Activated naive CD4-positive, alpha-beta T cell treated with anti-CD3 and anti-CD28 coated beads for 36 hours (primary cell): ENCODE data around the gene IFNA17. TPM values are rescaled to one million over a fixed set of nuclear protein-coding genes. Genes with fewer than 3 reads are reported as not detected.

Experiments
- CTCF ChIA-PET: fragments of 350-600 bp; sonication (Branson Sonifier 250); formaldehyde crosslinking; loops from one replicate; lab custom pipeline; 2021; ENCODE audit warnings: antibody characterized with exemption; lab: Charles Lee
- DNase-seq: peaks from one replicate; pipeline ENCODE4 v3.0.0-alpha.2; 2020
- H3K27ac Mint-ChIP-seq: one replicate; pipeline ENCODE4 v1.8.0; 2021; ENCODE audit warnings: mild to moderate bottlenecking, mixed read lengths
- H3K27me3 Mint-ChIP-seq: one replicate; pipeline ENCODE4 v1.8.0; 2021; ENCODE audit warnings: low read depth, mixed read lengths
- H3K36me3 Mint-ChIP-seq: one replicate; pipeline ENCODE4 v1.8.0; 2021; ENCODE audit warnings: low read depth, mixed read lengths
- H3K4me1 Mint-ChIP-seq: one replicate; pipeline ENCODE4 v1.8.0; 2021; ENCODE audit warnings: low read depth, mixed read lengths
- H3K4me3 Mint-ChIP-seq: one replicate; pipeline ENCODE4 v1.8.0; 2021; ENCODE audit warnings: mild to moderate bottlenecking, moderate library complexity, mixed read lengths
- H3K9me3 Mint-ChIP-seq: one replicate; pipeline ENCODE4 v1.8.0; 2021; ENCODE audit warnings: mixed read lengths
- intact Hi-C: fragments of 100-400 bp; cut with micrococcal nuclease; formaldehyde crosslinking; loops from one replicate; pipeline ENCODE4 v1.15.1; 2023
- total RNA-seq, 2 experiments: library from RNA; stranded (reverse); gene quantifications; one replicate each; pipeline ENCODE4 v1.2.3, GENCODE V29; 2021

The IFNA17 gene
- total RNA-seq: not detected

DNA sequence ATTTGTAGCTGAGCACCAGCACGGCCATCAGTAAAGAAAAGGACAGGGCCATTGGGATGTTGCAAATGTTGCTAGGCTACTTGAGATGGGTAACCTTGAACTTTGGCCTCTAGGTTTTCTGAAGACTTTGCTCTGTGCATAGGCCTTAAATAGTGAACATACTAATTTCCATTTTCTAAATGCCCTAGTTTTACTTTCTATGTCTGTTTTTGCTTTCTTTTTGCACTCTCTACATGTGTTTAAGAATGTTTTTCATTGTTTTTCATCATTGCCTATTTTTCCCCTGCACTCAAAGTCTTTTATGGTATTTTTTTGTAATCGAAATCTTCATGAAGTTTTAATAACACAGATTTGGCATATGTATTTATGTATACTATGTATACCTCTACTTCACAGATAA lies at the start of gene IFNA17:
IFNA17 (minus strand) TSS at position 101 of the 400 bp plus-strand sequence; CDS start at position 52, 49 bp downstream.
- intact Hi-C loops: no loop called here
- Mint-ChIP-seq H3K27ac (no peak within 1 kb of the TSS), H3K9me3 (no peaks in the 10 kb centered on the region), H3K4me1 (no peaks in the 10 kb centered on the region), H3K27me3 (peaks cover 2% of the 10 kb centered on the region), H3K36me3 (no peaks in the 10 kb centered on the region), H3K4me3 (no peak within 1 kb of the TSS)
- DNase-seq: no peak
- CTCF ChIA-PET: interaction anchor here (1.2 to 1.3 kb wide), 2 partner anchors 25 to 33 kb away, joined by 3 read pairs; no protein-coding TSS in a partner anchor

GRCh38 chr9:21268347-21268657 lies 40.3 kb upstream of the IFNA17 start:
- H3K4me1 Mint-ChIP-seq: no peaks in the 10 kb centered on the region
- CTCF ChIA-PET: no interaction called here
- H3K27ac Mint-ChIP-seq: no peak overlapping the region
- peaks cover 2% of the 10 kb centered on the region for H3K9me3 Mint-ChIP-seq
- peaks cover 17% of the 10 kb centered on the region for H3K27me3 Mint-ChIP-seq
- DNase-seq: no peak
- no peaks in the 10 kb centered on the region for H3K36me3 Mint-ChIP-seq
- intact Hi-C loops: no loop called here
- H3K4me3 Mint-ChIP-seq: no peak overlapping the region

DNA sequence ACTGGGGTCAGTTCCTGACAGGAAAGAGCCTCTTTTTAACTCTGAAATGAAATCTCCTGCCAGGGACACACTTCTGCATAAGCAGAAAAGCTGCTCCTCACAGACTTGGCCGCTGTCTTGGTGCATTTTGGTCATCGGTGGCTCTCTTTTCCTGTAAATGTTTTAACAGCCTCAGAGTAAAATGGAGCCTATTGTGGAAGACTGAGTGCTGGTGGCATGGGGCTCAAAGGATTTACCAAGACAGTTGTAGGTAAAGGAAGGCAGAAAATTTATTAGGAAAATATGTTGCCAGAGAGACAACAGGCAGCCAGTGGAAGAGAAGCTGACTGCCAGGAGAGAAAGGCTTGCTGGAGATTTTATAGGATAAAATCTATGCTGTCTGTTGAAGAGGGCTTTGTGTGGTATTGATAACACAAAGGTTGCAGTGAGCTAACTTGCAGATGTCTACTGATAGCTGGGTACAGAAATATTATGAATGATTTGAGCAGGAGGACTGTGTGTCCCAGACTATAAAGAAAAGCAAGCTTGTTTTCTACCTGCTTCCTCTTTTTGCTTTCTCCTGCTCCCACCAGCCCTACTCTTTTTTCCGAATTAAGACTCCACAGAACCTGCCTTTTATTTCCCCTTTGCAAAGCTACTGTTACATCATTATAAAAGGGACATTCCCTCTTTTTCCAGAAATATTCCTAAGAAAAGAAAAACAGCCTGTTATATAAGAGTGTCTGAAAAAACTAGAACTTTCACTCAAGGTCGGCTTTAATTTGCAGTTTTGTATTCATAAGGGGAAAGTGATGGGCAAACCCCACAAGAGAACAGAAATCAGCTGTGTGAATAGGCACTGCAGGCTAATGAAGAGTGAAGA lies 39.7 kb upstream of the IFNA17 start:
- CTCF ChIA-PET: no interaction called here
- intact Hi-C loops: no loop called here
- Mint-ChIP-seq H3K36me3 (no peaks in the 10 kb centered on the region), H3K27ac (no peak overlapping the region), H3K4me3 (no peak overlapping the region), H3K4me1 (no peaks in the 10 kb centered on the region), H3K9me3 (peaks cover 2% of the 10 kb centered on the region), H3K27me3 (peaks cover 13% of the 10 kb centered on the region)
- DNase-seq: no peak

DNA sequence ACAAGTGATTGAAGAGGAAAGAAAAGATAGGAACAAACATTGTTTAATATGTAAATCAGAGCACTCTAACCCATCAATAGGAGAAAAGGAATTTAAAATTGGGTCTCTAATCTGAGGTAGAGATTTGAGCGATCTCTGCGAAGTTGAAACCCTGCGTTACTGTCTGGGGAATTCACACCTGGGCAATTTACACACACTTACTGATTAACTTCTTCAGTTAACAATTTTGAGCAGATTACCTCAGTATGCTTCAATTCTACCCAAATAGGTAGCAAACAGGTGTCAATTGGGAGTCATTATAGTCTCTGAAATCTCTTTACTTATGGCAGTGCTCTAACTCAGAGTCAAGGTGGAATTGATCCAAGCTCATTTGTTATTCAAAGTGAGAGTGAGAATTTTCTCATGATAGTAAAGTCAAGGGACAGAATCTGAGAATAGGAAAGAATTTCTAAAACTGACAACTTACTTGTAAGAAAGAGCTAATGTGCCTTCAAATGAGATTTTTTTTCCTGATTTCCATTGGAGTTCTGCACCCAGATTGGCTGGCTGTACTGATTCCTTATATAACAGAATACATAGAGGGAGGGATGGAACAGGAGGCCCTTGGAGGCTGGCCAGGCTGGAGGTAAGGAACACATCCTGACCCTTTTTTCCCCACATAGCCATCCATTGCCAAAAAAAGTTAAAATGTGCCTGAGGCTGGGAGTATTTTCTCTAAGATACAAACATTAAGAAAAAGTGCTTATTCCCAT lies 38.9 kb upstream of the IFNA17 start:
- CTCF ChIA-PET: no interaction called here
- H3K27me3 Mint-ChIP-seq: peaks cover 12% of the 10 kb centered on the region
- no peak overlapping the region for H3K27ac Mint-ChIP-seq
- H3K36me3 Mint-ChIP-seq: no peaks in the 10 kb centered on the region
- no peak overlapping the region for H3K4me3 Mint-ChIP-seq
- peaks cover 2% of the 10 kb centered on the region for H3K9me3 Mint-ChIP-seq
- no peaks in the 10 kb centered on the region for H3K4me1 Mint-ChIP-seq
- DNase-seq: no peak
- intact Hi-C loops: no loop called here

DNA sequence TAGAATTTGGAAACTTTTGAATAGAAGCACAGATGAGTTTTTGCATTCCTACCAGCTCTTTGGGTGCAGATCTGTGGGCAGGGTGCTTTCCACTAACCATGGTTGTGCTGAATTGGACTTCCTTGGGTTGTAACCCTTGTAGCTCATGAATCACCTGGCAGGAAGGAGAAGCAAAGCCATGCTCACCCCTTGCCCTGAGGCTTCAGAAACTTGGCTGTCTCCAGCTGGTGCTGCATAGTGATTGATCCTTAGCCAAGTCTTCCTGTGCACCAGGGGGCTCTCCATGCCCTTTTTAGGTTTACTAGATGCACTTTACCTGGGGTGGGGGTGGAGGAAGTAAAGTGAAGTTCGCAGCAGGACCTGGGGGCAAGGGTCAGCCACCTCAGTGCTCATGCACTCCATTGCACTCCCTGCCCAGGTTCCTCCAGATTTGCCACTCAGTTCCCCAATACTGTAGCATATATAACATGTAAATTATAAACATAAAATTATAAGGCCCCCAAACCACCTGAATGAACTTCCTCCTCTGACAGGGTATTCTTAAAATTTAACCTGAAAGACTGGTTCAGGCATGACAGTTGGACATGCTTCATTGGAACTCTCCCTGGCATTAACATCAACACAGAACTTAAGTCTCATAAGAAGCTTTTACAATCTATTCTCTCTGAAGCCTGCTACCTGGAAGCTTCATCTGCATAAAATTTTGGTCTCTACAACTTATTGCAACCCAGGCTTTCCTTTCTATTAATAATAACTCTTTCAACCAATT lies 37.6 kb upstream of the IFNA17 start:
- no peak for DNase-seq
- H3K4me1 Mint-ChIP-seq: no peaks in the 10 kb centered on the region
- intact Hi-C loops: no loop called here
- H3K9me3 Mint-ChIP-seq: no peaks in the 10 kb centered on the region
- H3K27me3 Mint-ChIP-seq: peaks cover 4% of the 10 kb centered on the region
- no peak overlapping the region for H3K27ac Mint-ChIP-seq
- no peak overlapping the region for H3K4me3 Mint-ChIP-seq
- no peaks in the 10 kb centered on the region for H3K36me3 Mint-ChIP-seq
- CTCF ChIA-PET: no interaction called here

DNA sequence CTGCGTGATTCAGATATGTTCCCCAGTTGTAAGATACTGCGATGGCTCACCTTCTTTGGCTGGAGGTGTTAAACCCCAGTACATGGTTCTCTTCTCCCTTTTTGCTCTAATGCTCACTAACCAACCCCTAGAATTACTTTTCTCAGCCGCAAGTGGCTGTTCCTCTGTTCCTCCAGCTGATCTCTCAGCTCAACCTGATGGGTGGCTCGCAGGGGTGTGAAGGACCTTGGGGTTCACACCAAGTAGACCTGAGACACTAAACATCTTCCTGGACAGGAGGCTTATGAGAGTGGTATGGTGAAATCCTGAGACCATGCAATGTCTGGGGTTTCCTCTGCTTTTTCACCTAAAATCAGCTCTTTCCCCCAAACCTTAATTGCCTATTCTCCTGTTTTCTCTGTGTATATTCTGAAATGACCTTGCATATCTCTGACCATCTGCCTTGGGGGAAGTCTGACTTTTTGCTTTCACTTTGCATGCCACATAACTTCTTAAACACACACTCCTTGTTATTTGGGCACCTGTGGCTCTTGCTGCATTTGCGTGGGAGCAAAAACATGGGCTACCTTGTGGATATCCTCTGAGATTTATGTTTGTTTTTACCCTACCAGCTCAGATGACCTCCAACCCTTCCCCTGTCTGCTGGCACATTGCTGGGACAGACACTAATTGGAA lies 27.7 kb upstream of the IFNA17 start:
- Mint-ChIP-seq H3K4me1 (peaks cover 4% of the 10 kb centered on the region), H3K4me3 (no peak overlapping the region), H3K27ac (no peak overlapping the region), H3K9me3 (peaks cover 3% of the 10 kb centered on the region), H3K36me3 (no peaks in the 10 kb centered on the region), H3K27me3 (no peaks in the 10 kb centered on the region)
- intact Hi-C loops: no loop called here
- CTCF ChIA-PET: interaction anchor here (0.5 kb wide), 1 partner anchor 122 kb away, joined by 3 read pairs; no protein-coding TSS in a partner anchor
- no peak for DNase-seq

DNA sequence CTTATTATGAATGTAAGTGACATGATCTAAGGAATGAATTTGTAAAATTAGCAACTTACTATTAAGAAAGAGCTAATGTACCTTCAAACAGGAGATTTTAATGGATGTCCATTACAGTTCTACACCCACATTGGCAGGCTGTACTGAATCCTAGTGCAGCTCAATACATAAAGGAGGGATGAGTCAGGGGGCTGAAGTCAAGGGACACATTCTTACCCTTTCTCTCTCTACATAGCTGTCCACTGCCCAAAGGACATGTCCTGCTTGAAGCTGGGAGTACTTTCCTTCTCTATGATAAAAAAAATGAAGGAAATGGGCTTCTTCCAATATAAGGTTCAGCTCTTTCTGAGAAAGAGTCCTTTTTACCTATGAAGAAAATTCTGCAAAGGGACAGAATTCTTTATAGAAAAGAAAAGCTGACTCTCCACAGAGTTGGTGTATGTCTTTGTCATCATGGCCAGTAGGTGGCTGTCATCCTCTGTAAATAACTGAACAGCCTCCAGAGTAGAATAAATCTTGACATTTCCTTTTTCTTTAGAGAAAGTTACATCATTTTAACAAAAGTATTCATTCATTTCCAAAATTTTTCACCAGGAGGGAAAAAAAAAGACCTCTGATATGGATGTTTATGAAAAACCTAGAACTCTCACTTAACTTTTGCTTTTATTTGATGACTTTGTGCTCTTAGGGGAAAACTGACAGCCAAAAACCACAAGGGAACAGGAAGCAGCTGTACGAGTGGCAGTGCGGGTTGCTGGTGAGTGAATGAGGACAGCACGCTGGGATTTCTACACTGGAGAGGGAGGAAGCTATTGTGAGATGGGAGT lies 24.9 kb upstream of the IFNA17 start:
- H3K4me1 Mint-ChIP-seq: peaks cover 4% of the 10 kb centered on the region
- no peak overlapping the region for H3K27ac Mint-ChIP-seq
- no peak overlapping the region for H3K4me3 Mint-ChIP-seq
- CTCF ChIA-PET: interaction anchor here (0.6 to 3.3 kb wide), 18 partner anchors 17 to 522 kb away, joined by 3 to 14 read pairs (median 4); partner anchors contain the start of gene IFNA17
- no peaks in the 10 kb centered on the region for H3K9me3 Mint-ChIP-seq
- intact Hi-C loops: loop anchor here (2.0 kb wide), 2 partner anchors 58 to 144 kb away; no protein-coding TSS in a partner anchor
- no peaks in the 10 kb centered on the region for H3K36me3 Mint-ChIP-seq
- H3K27me3 Mint-ChIP-seq: peaks cover 3% of the 10 kb centered on the region
- peak; percentile 38 for DNase-seq

- Mint-ChIP-seq H3K36me3 (no peaks in the 10 kb centered on the region), H3K4me1 (peaks cover 4% of the 10 kb centered on the region), H3K9me3 (no peaks in the 10 kb centered on the region), H3K27ac (no peak overlapping the region), H3K4me3 (no peak overlapping the region), H3K27me3 (peaks cover 3% of the 10 kb centered on the region)
- intact Hi-C loops: loop anchor here (2.0 kb wide), 2 partner anchors 57 to 145 kb away; no protein-coding TSS in a partner anchor
- DNase-seq: no peak
- CTCF ChIA-PET: interaction anchor here (0.7 to 3.3 kb wide), 9 partner anchors 11 to 196 kb away, joined by 3 to 14 read pairs (median 5); partner anchors contain the start of gene IFNA14
These were observed 23.6 kb upstream of the IFNA17 start for GRCh38 chr9:21251638-21252037.

DNA sequence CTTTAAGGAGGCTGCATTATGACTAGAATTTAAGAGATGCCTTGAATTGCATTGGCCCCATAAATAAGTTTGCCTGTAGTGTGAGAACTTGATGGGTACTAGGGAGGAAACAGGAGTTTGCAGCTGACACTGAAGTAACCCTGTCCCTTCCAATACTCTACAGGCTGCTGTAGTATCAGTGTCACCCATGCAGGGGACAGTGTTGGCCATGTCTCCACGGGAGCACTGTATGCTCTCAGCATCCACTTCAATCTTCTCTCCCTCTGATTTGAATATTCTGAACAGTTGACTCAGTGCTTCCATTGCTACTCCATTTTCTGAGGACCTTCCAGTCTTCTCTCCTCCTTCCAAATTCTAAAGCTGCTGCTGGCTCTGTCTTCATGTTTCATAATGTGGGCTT lies 23.2 kb upstream of the IFNA17 start:
- Mint-ChIP-seq H3K4me3 (no peak overlapping the region), H3K4me1 (peaks cover 4% of the 10 kb centered on the region), H3K27ac (no peak overlapping the region), H3K27me3 (peaks cover 3% of the 10 kb centered on the region), H3K9me3 (no peaks in the 10 kb centered on the region), H3K36me3 (no peaks in the 10 kb centered on the region)
- intact Hi-C loops: no loop called here
- CTCF ChIA-PET: interaction anchor here (0.7 to 3.3 kb wide), 6 partner anchors 11 to 69 kb away, joined by 3 to 14 read pairs (median 8); partner anchors contain the start of gene IFNA14
- DNase-seq: no peak

- H3K27ac Mint-ChIP-seq: no peak overlapping the region
- no peaks in the 10 kb centered on the region for H3K4me1 Mint-ChIP-seq
- H3K4me3 Mint-ChIP-seq: no peak overlapping the region
- DNase-seq: no peak
- H3K36me3 Mint-ChIP-seq: no peaks in the 10 kb centered on the region
- CTCF ChIA-PET: interaction anchor here (1.2 kb wide), 1 partner anchor 151 kb away, joined by 4 read pairs; no protein-coding TSS in a partner anchor
- no peaks in the 10 kb centered on the region for H3K9me3 Mint-ChIP-seq
- intact Hi-C loops: no loop called here
- H3K27me3 Mint-ChIP-seq: peaks cover 6% of the 10 kb centered on the region
These were observed 16.8 kb upstream of the IFNA17 start for GRCh38 chr9:21244836-21245235.

DNA sequence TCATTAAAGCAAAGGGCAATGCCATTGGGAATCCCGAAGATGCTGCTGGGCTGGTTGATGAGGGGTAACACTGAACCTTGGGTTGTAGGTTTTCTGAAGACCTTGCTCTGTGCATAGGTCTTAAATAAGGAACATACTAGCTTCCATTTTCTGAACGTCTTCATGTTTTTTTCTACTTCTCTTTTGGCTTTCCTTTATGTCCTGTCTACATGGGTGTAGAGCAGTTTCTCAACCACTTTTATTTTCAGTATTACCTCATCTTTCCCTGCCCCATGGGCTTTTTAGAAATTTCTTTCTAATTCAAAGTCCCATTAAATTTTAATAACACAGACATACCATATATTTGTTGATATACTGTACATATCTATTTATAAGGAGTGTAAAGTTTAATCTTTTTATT lies 11.9 kb upstream of the IFNA17 start, which contains the start of gene IFNA14:
IFNA14 (minus strand) TSS at position 95 of the 400 bp plus-strand sequence; CDS start at position 25, 70 bp downstream.
- CTCF ChIA-PET: interaction anchor here (1.4 kb wide), 1 partner anchor 12 kb away, joined by 5 read pairs; no protein-coding TSS in a partner anchor
- Mint-ChIP-seq H3K4me1 (peaks cover 8% of the 10 kb centered on the region), H3K9me3 (no peaks in the 10 kb centered on the region), H3K4me3 (no peak within 1 kb of the TSS), H3K36me3 (no peaks in the 10 kb centered on the region), H3K27me3 (peaks cover 2% of the 10 kb centered on the region), H3K27ac (no peak within 1 kb of the TSS)
- DNase-seq: no peak
- intact Hi-C loops: loop anchor here (5.0 kb wide), 3 partner anchors 77 to 217 kb away; no protein-coding TSS in a partner anchor
